Adrenal gland (tissue), 5 donors: ENCODE measurements around the gene MAST4.

Experiments
- CTCF ChIP-seq, 6 experiments: fragments of 450-650 bp in 4 of 6; fragments of 200-600 bp in 2 of 6; sonication (generic) in 1 of 6; IDR thresholded peaks; 1 replicate in 5 of 6; 2 replicates in 1 of 6; pipeline versions ENCODE4 v1.5.1 to v1.8.0; 2016 to 2021; ENCODE audit warnings: antibody characterized with exemption in 6 of 6, mild to moderate bottlenecking in 2 of 6, moderate library complexity in 1 of 6
- POLR2A ChIP-seq, 2 donors: fragments of 450-650 bp; IDR thresholded peaks; one replicate each; pipeline ENCODE4 v1.6.1; 2017; ENCODE audit warnings: antibody characterized with exemption in 2 of 2, mild to moderate bottlenecking in 2 of 2, moderate library complexity in 1 of 2
- donor health status: DM: no; HTN: no; CAD: no.

GRCh38 chr5:67170767-67171166, 574.6 kb downstream of the MAST4 start:
- TF ChIP-seq CTCF (IDR thresholded peaks at IDR 0.05) (no peak), POLR2A (IDR thresholded peaks at IDR 0.05) (no peak)
